ENCODE data around the gene CLSTN3.

CLSTN3 gene

GRCh38 chr12:7125632-7126227, 4.4 kb upstream of the CLSTN3 start:
- no peak for DNase-seq (ENCODE audit: low read depth in 2 of 2)

- DNase-seq (ENCODE audit: low read depth in 2 of 2), result no peak
Measured at GRCh38 chr12:7127916-7128626, 2.1 kb upstream of the CLSTN3 start.

- DNase-seq (ENCODE audit: low read depth in 2 of 2), result no peak
Measured at GRCh38 chr12:7128681-7129286, 1.4 kb upstream of the CLSTN3 start, which contains the start of gene RBP5. RBP5 (minus strand) TSS chr12:7128889; CDS start chr12:7128775, 114 bp downstream.

GRCh38 chr12:7129287-7129871, 792 bp upstream of the CLSTN3 start:
- no peak for DNase-seq (ENCODE audit: low read depth in 2 of 2)

GRCh38 chr12:7130701-7131501, 730 bp downstream of the CLSTN3 start:
- peak in 1 of 2 experiments; percentile 45 for DNase-seq (ENCODE audit: low read depth in 2 of 2)

- DNase-seq (ENCODE audit: low read depth in 2 of 2), result no peak
Measured at GRCh38 chr12:7131502-7131866, 1.3 kb downstream of the CLSTN3 start.

GRCh38 chr12:7134396-7135166, 4.4 kb downstream of the CLSTN3 start:
- no peak for DNase-seq (ENCODE audit: low read depth in 2 of 2)

GRCh38 chr12:7136071-7136470, 5.9 kb downstream of the CLSTN3 start:
- DNase-seq (ENCODE audit: low read depth in 2 of 2), result no peak

- no peak for DNase-seq (ENCODE audit: low read depth in 2 of 2)
Measured at GRCh38 chr12:7136676-7137075, 6.5 kb downstream of the CLSTN3 start.

GRCh38 chr12:7137908-7138307, 7.7 kb downstream of the CLSTN3 start:
- DNase-seq (ENCODE audit: low read depth in 2 of 2), result no peak

GRCh38 chr12:7139200-7139599, 9.0 kb downstream of the CLSTN3 start:
- no peak for DNase-seq (ENCODE audit: low read depth in 2 of 2)

GRCh38 chr12:7141351-7142005, 11.3 kb downstream of the CLSTN3 start:
- DNase-seq (ENCODE audit: low read depth in 2 of 2), result no peak

GRCh38 chr12:7142056-7142644, 12.0 kb downstream of the CLSTN3 start:
- DNase-seq (ENCODE audit: low read depth in 2 of 2), result peak in 1 of 2 experiments; percentile 52

- no peak for DNase-seq (ENCODE audit: low read depth in 2 of 2)
Measured at GRCh38 chr12:7142809-7143465, 12.8 kb downstream of the CLSTN3 start.

- DNase-seq (ENCODE audit: low read depth in 2 of 2), result no peak
Measured at GRCh38 chr12:7143564-7143963, 13.4 kb downstream of the CLSTN3 start.

GRCh38 chr12:7144414-7145120, 14.4 kb downstream of the CLSTN3 start:
- no peak for DNase-seq (ENCODE audit: low read depth in 2 of 2)

GRCh38 chr12:7145671-7146070, 15.5 kb downstream of the CLSTN3 start:
- DNase-seq (ENCODE audit: low read depth in 2 of 2), result no peak

- no peak for DNase-seq (ENCODE audit: low read depth in 2 of 2)
Measured at GRCh38 chr12:7146228-7146627, 16.1 kb downstream of the CLSTN3 start.

- DNase-seq (ENCODE audit: low read depth in 2 of 2), result no peak
Measured at GRCh38 chr12:7146906-7147305, 16.7 kb downstream of the CLSTN3 start.
